ENCODE results near the gene CENPU.

DNA sequence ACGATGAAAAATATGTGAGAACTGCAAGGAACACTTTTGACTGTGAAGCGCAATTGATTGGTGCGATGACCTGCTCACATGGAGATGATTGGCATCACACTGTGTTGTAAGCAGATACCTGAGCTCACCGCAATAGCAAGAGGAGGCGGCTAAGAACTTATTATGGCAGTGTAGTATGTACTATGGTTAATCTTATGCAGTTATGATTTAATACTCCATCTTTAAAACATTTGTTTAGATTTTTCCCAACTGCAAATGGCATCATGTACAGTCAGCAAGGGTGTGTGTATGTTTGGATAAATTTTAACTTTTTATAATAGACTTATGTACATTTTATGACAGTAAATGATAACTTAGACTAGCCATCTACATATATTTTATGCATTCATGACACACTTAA, 58.9 kb downstream of the CENPU start:
- TF ChIP-seq, protein P1, sequence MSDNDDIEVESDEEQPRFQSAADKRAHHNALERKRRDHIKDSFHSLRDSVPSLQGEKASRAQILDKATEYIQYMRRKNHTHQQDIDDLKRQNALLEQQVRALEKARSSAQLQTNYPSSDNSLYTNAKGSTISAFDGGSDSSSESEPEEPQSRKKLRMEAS (IDR thresholded peaks at IDR 0.05), result no peak
- TF ChIP-seq RAD21 (IDR thresholded peaks at IDR 0.05; ENCODE audit: low read depth) (no peak), FOXM1 (IDR thresholded peaks at IDR 0.05; ENCODE audit: borderline replicate concordance, low read depth) (no peak), CREB1 (IDR thresholded peaks at IDR 0.05; ENCODE audit: low read depth) (no peak), ZBTB7A (IDR thresholded peaks at IDR 0.05; ENCODE audit: low read depth) (no peak), TAF1 (IDR thresholded peaks at IDR 0.05; ENCODE audit: low read depth) (no peak), YY1 (IDR thresholded peaks at IDR 0.05; ENCODE audit: low read depth) (no peak), NFIC (IDR thresholded peaks at IDR 0.05) (no peak), EP300 (IDR thresholded peaks at IDR 0.05; ENCODE audit: borderline replicate concordance) (no peak), EGR1 (IDR thresholded peaks at IDR 0.05) (no peak), CEBPB (IDR thresholded peaks at IDR 0.05) (no peak)
- TF ChIP-seq, protein P2, sequence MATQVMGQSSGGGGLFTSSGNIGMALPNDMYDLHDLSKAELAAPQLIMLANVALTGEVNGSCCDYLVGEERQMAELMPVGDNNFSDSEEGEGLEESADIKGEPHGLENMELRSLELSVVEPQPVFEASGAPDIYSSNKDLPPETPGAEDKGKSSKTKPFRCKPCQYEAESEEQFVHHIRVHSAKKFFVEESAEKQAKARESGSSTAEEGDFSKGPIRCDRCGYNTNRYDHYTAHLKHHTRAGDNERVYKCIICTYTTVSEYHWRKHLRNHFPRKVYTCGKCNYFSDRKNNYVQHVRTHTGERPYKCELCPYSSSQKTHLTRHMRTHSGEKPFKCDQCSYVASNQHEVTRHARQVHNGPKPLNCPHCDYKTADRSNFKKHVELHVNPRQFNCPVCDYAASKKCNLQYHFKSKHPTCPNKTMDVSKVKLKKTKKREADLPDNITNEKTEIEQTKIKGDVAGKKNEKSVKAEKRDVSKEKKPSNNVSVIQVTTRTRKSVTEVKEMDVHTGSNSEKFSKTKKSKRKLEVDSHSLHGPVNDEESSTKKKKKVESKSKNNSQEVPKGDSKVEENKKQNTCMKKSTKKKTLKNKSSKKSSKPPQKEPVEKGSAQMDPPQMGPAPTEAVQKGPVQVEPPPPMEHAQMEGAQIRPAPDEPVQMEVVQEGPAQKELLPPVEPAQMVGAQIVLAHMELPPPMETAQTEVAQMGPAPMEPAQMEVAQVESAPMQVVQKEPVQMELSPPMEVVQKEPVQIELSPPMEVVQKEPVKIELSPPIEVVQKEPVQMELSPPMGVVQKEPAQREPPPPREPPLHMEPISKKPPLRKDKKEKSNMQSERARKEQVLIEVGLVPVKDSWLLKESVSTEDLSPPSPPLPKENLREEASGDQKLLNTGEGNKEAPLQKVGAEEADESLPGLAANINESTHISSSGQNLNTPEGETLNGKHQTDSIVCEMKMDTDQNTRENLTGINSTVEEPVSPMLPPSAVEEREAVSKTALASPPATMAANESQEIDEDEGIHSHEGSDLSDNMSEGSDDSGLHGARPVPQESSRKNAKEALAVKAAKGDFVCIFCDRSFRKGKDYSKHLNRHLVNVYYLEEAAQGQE (IDR thresholded peaks at IDR 0.05; ENCODE audit: low read depth), result no peak
